Lower leg skin (tissue), 3 donors: ENCODE data around the gene ANKRD42.

ENCODE experiments used
- CTCF ChIP-seq, 3 donors: fragments of 450-650 bp; IDR thresholded peaks; one replicate each; pipeline ENCODE4 v1.5.1; 2016; ENCODE audit warnings: antibody characterized with exemption in 3 of 3, mild to moderate bottlenecking in 3 of 3, moderate library complexity in 2 of 3
- POLR2A ChIP-seq, 2 donors: fragments of 450-650 bp; IDR thresholded peaks; one replicate each; pipeline ENCODE4 v1.6.1; 2016 to 2017; ENCODE audit warnings: antibody characterized with exemption in 2 of 2, mild to moderate bottlenecking in 1 of 2, moderate library complexity in 1 of 2

GRCh38 chr11:83156996-83157593, 36.4 kb upstream of the ANKRD42 start, which contains the start of gene PCF11:
- peak in 1 of 2 donors; percentile 99 for TF ChIP-seq POLR2A (IDR thresholded peaks at IDR 0.05)
- no peak for TF ChIP-seq CTCF (IDR thresholded peaks at IDR 0.05)
